Spleen (tissue), 11 donors: ENCODE measurements around the gene MYO10. TPM values are rescaled to one million over a fixed set of nuclear protein-coding genes. Genes with fewer than 3 reads are reported as not detected.
A peak's percentile ranks its signal among the peaks of the same experiment; 100 is the strongest.

Experiments used
- DNase-seq: peaks from one replicate; pipeline ENCODE4 v3.0.0-alpha.2; 2020
- H3K27ac ChIP-seq, 8 donors: fragments of 200-600 bp; sonication (generic) in 7 of 8; 1 replicate in 4 of 8; 2 replicates in 4 of 8; pipeline versions ENCODE4 v1.5.0 to v1.8.0; 2016 to 2021; ENCODE audit warnings: inconsistent platforms in 4 of 8, mild to moderate bottlenecking in 4 of 8, moderate library complexity in 1 of 8
- H3K27me3 ChIP-seq, 7 donors: fragments of 200-600 bp; sonication (generic) in 6 of 7; replicated peaks in 1 of 7; 1 replicate in 4 of 7; 2 replicates in 3 of 7; pipeline versions ENCODE4 v1.5.0 to v1.8.0; 2016 to 2021; ENCODE audit warnings: inconsistent platforms in 3 of 7, mild to moderate bottlenecking in 1 of 7
- H3K36me3 ChIP-seq, 6 donors: fragments of 200-600 bp; sonication (generic) in 5 of 6; 1 replicate in 4 of 6; 2 replicates in 2 of 6; pipeline versions ENCODE4 v1.5.0 to v1.8.0; 2016 to 2021; ENCODE audit warnings: inconsistent platforms in 2 of 6
- H3K4me1 ChIP-seq, 6 donors: fragments of 200-600 bp; sonication (generic) in 5 of 6; 1 replicate in 3 of 6; 2 replicates in 3 of 6; pipeline versions ENCODE4 v1.5.0 to v1.8.0; 2016 to 2021; ENCODE audit warnings: inconsistent platforms in 3 of 6
- H3K4me3 ChIP-seq, 8 donors: fragments of 200-600 bp; sonication (generic) in 7 of 8; 1 replicate in 4 of 8; 2 replicates in 4 of 8; pipeline versions ENCODE4 v1.5.0 to v1.8.0; 2016 to 2021; ENCODE audit warnings: inconsistent platforms in 4 of 8, mild to moderate bottlenecking in 4 of 8, moderate library complexity in 2 of 8
- H3K9me3 ChIP-seq, 8 donors: fragments of 200-600 bp; sonication (generic) in 7 of 8; 1 replicate in 4 of 8; 2 replicates in 4 of 8; pipeline versions ENCODE4 v1.5.0 to v1.8.0; 2016 to 2021; ENCODE audit warnings: inconsistent platforms in 4 of 8
- POLR2A ChIP-seq, 3 donors: fragments of 450-650 bp; IDR thresholded peaks; one replicate each; pipeline ENCODE4 v1.5.1; 2017; ENCODE audit warnings: antibody characterized with exemption in 3 of 3, mild to moderate bottlenecking in 1 of 3
- POLR2AphosphoS5 ChIP-seq, 3 donors: sonication (generic); formaldehyde crosslinking; IDR thresholded peaks; one replicate each; pipeline ENCODE4 v1.5.1; 2017; ENCODE audit warnings: antibody characterized with exemption in 3 of 3
- WGBS, 5 donors: extraction: QIAGEN DNeasy Blood & Tissue Kit in 3 of 5; methylation state at CpG; one replicate each; pipeline versions ENCODE4 v1.1.5 to v1.1.7; 2013 to 2018; 5-methylcytosine and 5-hydroxymethylcytosine counted together
- intact Hi-C: fragments of 100-400 bp; cut with DNase I; formaldehyde crosslinking; loops from one replicate; pipeline ENCODE4 v1.15.0; 2023; ENCODE audit warnings: low total_unique reads
- polyA plus RNA-seq, 3 donors: library from polyadenylated mRNA; stranded (reverse); fragments of 200-250 nt; gene quantifications; one replicate each; pipeline ENCODE4 v1.2.1, GENCODE V29; 2013
- total RNA-seq, 7 donors: library from RNA; depleted of rRNA in 3 of 7; stranded (reverse); fragments of >200 nt in 3 of 7; fragmentation: NEBNext Ultra II Directional in 4 of 7; extraction: Animal tissue kit (Norgen Biotek cat#: 25700) in 4 of 7; gene quantifications; one replicate each; pipeline versions ENCODE4 v1.1.0 to v1.2.1, GENCODE V29; 2016 to 2021
- TF ChIP-seq, protein P1 (sequence below), 11 experiments: fragments of 200-600 bp in 7 of 11; fragments of 450-650 bp in 4 of 11; sonication (generic) in 4 of 11; IDR thresholded peaks in 8 of 11; conservative IDR thresholded peaks in 3 of 11; 1 replicate in 7 of 11; 2 replicates in 4 of 11; pipeline versions ENCODE4 v1.4.0 to v1.8.0; 2016 to 2021; ENCODE audit warnings: antibody characterized with exemption in 11 of 11, inconsistent platforms in 4 of 11, mild to moderate bottlenecking in 1 of 11
- donor health status: healthy with polysubstance abuse.
- donor health status: DM: no; HTN: no; CAD: no; lungs with moderate emphysema.
- donor health status: DM: no; HTN: no; CAD: no.
- donor health status: Bipolar disorder and iron deficiency.
- donor health status: healthy.
- donor health status: DM: no; HTN: no; CAD: no.
- donor health status: DM: yes; HTN: yes; CAD: no.

The MYO10 gene
- total and polyA plus RNA-seq, 10 donors, result 1.1 to 72.8 (median 32.7) TPM

DNA sequence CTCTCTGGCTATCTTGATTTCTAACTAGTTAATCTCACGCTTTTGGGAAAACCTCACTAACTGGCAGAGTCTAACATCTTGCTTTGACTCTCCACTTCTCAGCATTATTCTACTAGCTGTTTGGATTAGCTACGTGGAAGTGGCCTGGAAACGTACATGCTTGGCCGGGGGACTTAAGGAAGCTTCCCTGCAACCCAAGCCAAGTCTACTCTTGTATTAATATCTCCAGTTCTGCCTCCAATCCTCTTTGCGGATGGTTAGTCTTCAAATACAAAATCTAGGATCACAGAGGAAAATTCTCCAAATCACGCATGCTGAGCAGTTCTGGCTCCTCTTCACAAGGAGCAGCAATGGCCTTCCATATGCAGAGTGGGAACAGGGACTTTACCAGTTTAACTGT lies 267.5 kb downstream of the MYO10 start:
- TF ChIP-seq, protein P1, sequence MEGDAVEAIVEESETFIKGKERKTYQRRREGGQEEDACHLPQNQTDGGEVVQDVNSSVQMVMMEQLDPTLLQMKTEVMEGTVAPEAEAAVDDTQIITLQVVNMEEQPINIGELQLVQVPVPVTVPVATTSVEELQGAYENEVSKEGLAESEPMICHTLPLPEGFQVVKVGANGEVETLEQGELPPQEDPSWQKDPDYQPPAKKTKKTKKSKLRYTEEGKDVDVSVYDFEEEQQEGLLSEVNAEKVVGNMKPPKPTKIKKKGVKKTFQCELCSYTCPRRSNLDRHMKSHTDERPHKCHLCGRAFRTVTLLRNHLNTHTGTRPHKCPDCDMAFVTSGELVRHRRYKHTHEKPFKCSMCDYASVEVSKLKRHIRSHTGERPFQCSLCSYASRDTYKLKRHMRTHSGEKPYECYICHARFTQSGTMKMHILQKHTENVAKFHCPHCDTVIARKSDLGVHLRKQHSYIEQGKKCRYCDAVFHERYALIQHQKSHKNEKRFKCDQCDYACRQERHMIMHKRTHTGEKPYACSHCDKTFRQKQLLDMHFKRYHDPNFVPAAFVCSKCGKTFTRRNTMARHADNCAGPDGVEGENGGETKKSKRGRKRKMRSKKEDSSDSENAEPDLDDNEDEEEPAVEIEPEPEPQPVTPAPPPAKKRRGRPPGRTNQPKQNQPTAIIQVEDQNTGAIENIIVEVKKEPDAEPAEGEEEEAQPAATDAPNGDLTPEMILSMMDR (IDR thresholded peaks at IDR 0.05 in 8 of 11, conservative IDR thresholded peaks at IDR 0.05 in 3 of 11), result no peak
- no peak for TF ChIP-seq POLR2AphosphoS5 (IDR thresholded peaks at IDR 0.05)
- no peak for TF ChIP-seq POLR2A (IDR thresholded peaks at IDR 0.05)
- no peaks in the 10 kb centered on the region for H3K4me1 ChIP-seq
- no peak for DNase-seq
- intact Hi-C loops, result loop anchor here (10.0 kb wide), 1 partner anchor 174 kb away; no protein-coding TSS in a partner anchor
- no peaks in the 10 kb centered on the region for H3K27me3 ChIP-seq
- 91 to 96% (median 93%) methylated on average over 6 of the region's 6 CpGs for WGBS, 5 donors
- no peak overlapping the region for H3K4me3 ChIP-seq
- H3K9me3 ChIP-seq, result no peaks in the 10 kb centered on the region
- no peak overlapping the region for H3K27ac ChIP-seq
- peaks cover 0 to 85% (median 17%) of the 10 kb centered on the region in 6 donors for H3K36me3 ChIP-seq

DNA sequence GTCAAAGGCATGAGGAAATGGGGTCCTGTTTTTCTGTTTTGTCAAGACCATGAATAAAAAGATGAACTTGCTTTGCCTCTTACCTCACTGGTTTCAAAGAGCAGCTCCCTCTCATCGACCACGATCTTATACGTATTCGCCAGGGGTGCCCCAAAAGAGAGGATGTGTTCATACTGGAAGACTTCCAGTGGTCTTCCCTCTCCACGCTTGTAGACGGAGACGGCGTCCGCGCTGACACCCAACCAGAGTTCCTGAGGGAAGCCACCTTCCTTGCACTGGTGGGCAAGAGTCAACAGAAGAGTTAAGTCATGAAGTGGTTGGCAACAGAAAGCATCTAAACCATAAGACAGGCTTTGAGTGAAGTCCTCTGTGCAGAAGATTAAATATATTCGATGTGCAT lies 267.9 kb downstream of the MYO10 start:
- H3K27me3 ChIP-seq, result no peaks in the 10 kb centered on the region
- no peaks in the 10 kb centered on the region for H3K9me3 ChIP-seq
- no peak overlapping the region for H3K27ac ChIP-seq
- DNase-seq, result no peak
- H3K4me3 ChIP-seq, result no peak overlapping the region
- intact Hi-C loops, result loop anchor here (10.0 kb wide), 1 partner anchor 173 kb away; no protein-coding TSS in a partner anchor
- no peaks in the 10 kb centered on the region for H3K4me1 ChIP-seq
- H3K36me3 ChIP-seq, result peaks cover 0 to 81% (median 15%) of the 10 kb centered on the region in 6 donors
- WGBS, 5 donors, result 91 to 97% (median 93%) methylated on average over 11 of the region's 11 CpGs
- TF ChIP-seq POLR2A (IDR thresholded peaks at IDR 0.05) (no peak), POLR2AphosphoS5 (IDR thresholded peaks at IDR 0.05) (no peak)
- TF ChIP-seq, protein P1 (IDR thresholded peaks at IDR 0.05 in 8 of 11, conservative IDR thresholded peaks at IDR 0.05 in 3 of 11), result no peak

DNA sequence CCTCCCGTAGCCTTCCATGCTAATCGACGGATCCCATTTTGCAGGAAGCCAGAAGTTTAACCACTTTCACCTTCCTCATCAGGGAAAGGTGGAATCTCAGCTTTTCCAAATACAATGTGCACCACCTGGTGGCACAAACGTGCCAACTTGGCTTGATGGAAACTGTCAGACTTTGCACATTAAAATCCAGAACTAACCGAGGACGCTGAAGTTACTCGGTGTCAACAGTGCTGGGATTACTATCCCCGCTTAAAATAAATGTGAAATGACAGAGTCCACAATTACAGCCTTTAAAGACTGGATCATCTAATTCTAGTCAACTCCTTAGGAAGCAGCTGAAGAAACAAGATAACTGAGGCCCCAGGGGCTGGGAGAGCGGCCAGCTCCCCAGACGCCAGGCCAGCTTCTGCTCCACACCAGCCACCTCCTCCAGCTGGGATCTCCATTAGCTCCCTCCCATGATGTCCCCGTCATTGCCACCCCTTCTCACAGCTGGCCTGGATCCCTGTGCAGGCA lies 269.1 kb downstream of the MYO10 start:
- intact Hi-C loops, result loop anchor here (10.0 kb wide), 1 partner anchor 172 kb away; no protein-coding TSS in a partner anchor
- Histone ChIP-seq H3K4me1 (no peaks in the 10 kb centered on the region), H3K9me3 (no peaks in the 10 kb centered on the region), H3K36me3 (peaks cover 0 to 69% (median 13%) of the 10 kb centered on the region in 6 donors), H3K4me3 (no peak overlapping the region), H3K27me3 (no peaks in the 10 kb centered on the region), H3K27ac (no peak overlapping the region)
- DNase-seq, result no peak
- TF ChIP-seq POLR2A (IDR thresholded peaks at IDR 0.05), result no peak
- TF ChIP-seq, protein P1 (IDR thresholded peaks at IDR 0.05 in 8 of 11, conservative IDR thresholded peaks at IDR 0.05 in 3 of 11), result peak in 7 of 11 experiments; percentile 11 to 42 (median 22)
- WGBS, 5 donors, result 65 to 74% (median 73%) methylated on average over 11 of the region's 11 CpGs

DNA sequence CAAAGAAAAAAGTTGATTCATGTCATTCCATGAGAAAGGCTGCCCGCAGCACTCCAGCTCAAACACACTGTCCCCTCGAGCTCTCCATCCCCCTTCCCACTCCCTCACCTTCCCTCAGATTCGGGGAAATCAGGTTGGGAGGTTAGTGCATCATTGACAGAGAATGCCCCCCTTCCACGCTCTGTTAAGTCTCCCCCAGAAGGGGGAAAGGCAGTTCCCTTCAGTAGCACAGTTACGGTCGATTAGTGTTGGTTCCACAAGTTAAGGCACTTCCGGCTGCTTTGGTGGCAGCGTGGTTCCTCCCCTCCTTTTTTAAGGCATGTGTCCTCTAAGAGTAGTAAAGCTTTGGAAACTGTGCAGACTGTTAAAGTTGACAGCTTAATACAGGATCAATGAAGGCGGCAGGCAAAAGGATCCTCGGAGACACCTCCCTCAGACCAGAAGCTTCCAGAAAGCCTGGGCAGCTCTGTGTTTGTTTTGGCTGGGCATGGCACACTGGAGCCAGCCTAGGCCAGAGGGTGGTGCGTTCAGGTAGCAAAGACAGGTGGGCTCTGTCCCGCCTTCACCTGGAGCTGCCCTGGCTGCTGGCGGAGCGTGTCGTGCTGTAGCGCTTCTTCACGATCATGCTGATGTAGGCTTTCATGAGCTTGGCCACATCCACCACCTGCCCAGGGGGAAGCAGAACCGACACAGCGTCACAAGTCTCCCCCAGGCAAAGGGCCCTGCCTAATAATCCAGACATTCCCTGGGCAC lies 269.8 kb downstream of the MYO10 start:
- H3K36me3 ChIP-seq, result peaks cover 0 to 62% (median 9%) of the 10 kb centered on the region in 6 donors
- 81 to 95% (median 90%) methylated on average over 10 to 19 of the region's 19 CpGs for WGBS, 5 donors
- H3K27ac ChIP-seq, result no peak overlapping the region
- H3K4me1 ChIP-seq, result no peaks in the 10 kb centered on the region
- intact Hi-C loops, result loop anchor here (10.0 kb wide), 1 partner anchor 172 kb away; no protein-coding TSS in a partner anchor
- H3K4me3 ChIP-seq, result no peak overlapping the region
- H3K27me3 ChIP-seq, result no peaks in the 10 kb centered on the region
- DNase-seq, result no peak
- TF ChIP-seq, protein P1 (IDR thresholded peaks at IDR 0.05 in 8 of 11, conservative IDR thresholded peaks at IDR 0.05 in 3 of 11), result no peak
- peak in 1 of 3 donors; percentile 9 for TF ChIP-seq POLR2AphosphoS5 (IDR thresholded peaks at IDR 0.05)
- no peak for TF ChIP-seq POLR2A (IDR thresholded peaks at IDR 0.05)
- H3K9me3 ChIP-seq, result no peaks in the 10 kb centered on the region
